HG03432 (cell line): ENCODE data around the gene PTH.

ENCODE experiments used
- ATAC-seq: cut with Tn5 transposase; IDR thresholded peaks from one replicate; pipeline ENCODE4 v1.9.1; 2021; ENCODE audit warnings: mild to moderate bottlenecking, moderate library complexity; ENCODE audit not compliant: unreplicated experiment

Gene PTH

GRCh38 chr11:13495929-13496328 lies at the start of gene PTH:
PTH (minus strand) TSS chr11:13495997; CDS start chr11:13492855, 3,142 bp downstream.
- ATAC-seq = no peak

GRCh38 chr11:13538044-13538443 lies 42.2 kb upstream of the PTH start:
- no peak for ATAC-seq

GRCh38 chr11:13535819-13536218 lies 40.0 kb upstream of the PTH start:
- ATAC-seq = no peak

- ATAC-seq = no peak
Measured at GRCh38 chr11:13534358-13534757, 38.6 kb upstream of the PTH start.

- ATAC-seq = no peak
Measured at GRCh38 chr11:13525257-13525656, 29.5 kb upstream of the PTH start.

- no peak for ATAC-seq
Measured at GRCh38 chr11:13503393-13503792, 7.6 kb upstream of the PTH start.

- no peak for ATAC-seq
Measured at GRCh38 chr11:13502492-13502891, 6.7 kb upstream of the PTH start.

GRCh38 chr11:13494051-13494450 lies 1.7 kb downstream of the PTH start:
- no peak for ATAC-seq

GRCh38 chr11:13487661-13488030 lies 8.2 kb downstream of the PTH start:
- peak; percentile 78 for ATAC-seq

- peak; percentile 96 for ATAC-seq
Measured at GRCh38 chr11:13486926-13487660, 8.7 kb downstream of the PTH start.

- ATAC-seq = no peak
Measured at GRCh38 chr11:13480198-13480597, 15.6 kb downstream of the PTH start.

GRCh38 chr11:13479688-13480087 lies 16.1 kb downstream of the PTH start:
- ATAC-seq = no peak

GRCh38 chr11:13475091-13475490 lies 20.7 kb downstream of the PTH start:
- no peak for ATAC-seq

- ATAC-seq = no peak
Measured at GRCh38 chr11:13473013-13473722, 22.6 kb downstream of the PTH start.

GRCh38 chr11:13468750-13469149 lies 27.0 kb downstream of the PTH start:
- no peak for ATAC-seq

GRCh38 chr11:13465909-13466371 lies 29.9 kb downstream of the PTH start:
- no peak for ATAC-seq

GRCh38 chr11:13463779-13464290 lies 32.0 kb downstream of the PTH start:
- ATAC-seq = no peak

- peak; percentile 95 for ATAC-seq
Measured at GRCh38 chr11:13462901-13463778, 32.7 kb downstream of the PTH start, which contains the start of gene BTBD10. BTBD10 (minus strand) TSS chr11:13463222; CDS start chr11:13445124, 18,098 bp downstream.

GRCh38 chr11:13462311-13462900 lies 33.4 kb downstream of the PTH start:
- peak; percentile 51 for ATAC-seq

GRCh38 chr11:13461291-13461690 lies 34.5 kb downstream of the PTH start:
- no peak for ATAC-seq
